Measurements from ENCODE around the gene ZNF282.

DNA sequence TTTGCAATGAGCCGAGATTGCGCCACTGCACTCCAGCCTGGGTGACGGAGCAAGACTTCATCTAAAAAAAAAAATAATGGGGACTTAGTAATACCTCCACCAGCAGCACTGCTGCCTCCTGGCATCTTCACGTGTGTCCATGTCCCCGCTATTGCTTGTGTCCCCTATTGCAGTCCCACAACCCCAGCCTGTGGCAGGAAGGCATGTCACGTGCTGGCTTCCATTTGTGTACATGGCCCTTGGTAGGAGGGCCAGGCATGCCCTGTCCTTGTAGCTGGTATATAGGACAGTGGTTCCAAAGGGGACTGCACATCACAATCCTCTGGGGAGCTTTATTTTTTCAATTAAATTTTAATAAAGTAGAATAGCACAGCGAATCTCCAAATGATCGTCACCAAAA, 72.4 kb downstream of the ZNF282 start:
- TF ChIP-seq OSR1 (CRISPR knock-in tag; IDR thresholded peaks at IDR 0.05) (no peak), ZC3H10 (CRISPR knock-in tag; IDR thresholded peaks at IDR 0.05) (no peak), TCF4 (CRISPR knock-in tag; IDR thresholded peaks at IDR 0.05; ENCODE audit: borderline replicate concordance) (no peak), ZNF565 (CRISPR knock-in tag; conservative IDR thresholded peaks at IDR 0.05; ENCODE audit: low read depth) (no peak), SNAI2 (CRISPR knock-in tag; IDR thresholded peaks at IDR 0.05) (no peak), RARB (CRISPR knock-in tag; IDR thresholded peaks at IDR 0.05) (no peak), ARNTL (CRISPR knock-in tag; IDR thresholded peaks at IDR 0.05; ENCODE audit: borderline replicate concordance, low read depth) (no peak), ESRRG (CRISPR knock-in tag; IDR thresholded peaks at IDR 0.05) (no peak), ISL1 (CRISPR knock-in tag; IDR thresholded peaks at IDR 0.05) (no peak), ZNF70 (CRISPR knock-in tag; IDR thresholded peaks at IDR 0.05) (no peak)
- TF ChIP-seq, protein P1, sequence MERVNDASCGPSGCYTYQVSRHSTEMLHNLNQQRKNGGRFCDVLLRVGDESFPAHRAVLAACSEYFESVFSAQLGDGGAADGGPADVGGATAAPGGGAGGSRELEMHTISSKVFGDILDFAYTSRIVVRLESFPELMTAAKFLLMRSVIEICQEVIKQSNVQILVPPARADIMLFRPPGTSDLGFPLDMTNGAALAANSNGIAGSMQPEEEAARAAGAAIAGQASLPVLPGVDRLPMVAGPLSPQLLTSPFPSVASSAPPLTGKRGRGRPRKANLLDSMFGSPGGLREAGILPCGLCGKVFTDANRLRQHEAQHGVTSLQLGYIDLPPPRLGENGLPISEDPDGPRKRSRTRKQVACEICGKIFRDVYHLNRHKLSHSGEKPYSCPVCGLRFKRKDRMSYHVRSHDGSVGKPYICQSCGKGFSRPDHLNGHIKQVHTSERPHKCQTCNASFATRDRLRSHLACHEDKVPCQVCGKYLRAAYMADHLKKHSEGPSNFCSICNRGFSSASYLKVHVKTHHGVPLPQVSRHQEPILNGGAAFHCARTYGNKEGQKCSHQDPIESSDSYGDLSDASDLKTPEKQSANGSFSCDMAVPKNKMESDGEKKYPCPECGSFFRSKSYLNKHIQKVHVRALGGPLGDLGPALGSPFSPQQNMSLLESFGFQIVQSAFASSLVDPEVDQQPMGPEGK (CRISPR knock-in tag; IDR thresholded peaks at IDR 0.05; ENCODE audit: borderline replicate concordance): no peak
- TF ChIP-seq, protein P2, sequence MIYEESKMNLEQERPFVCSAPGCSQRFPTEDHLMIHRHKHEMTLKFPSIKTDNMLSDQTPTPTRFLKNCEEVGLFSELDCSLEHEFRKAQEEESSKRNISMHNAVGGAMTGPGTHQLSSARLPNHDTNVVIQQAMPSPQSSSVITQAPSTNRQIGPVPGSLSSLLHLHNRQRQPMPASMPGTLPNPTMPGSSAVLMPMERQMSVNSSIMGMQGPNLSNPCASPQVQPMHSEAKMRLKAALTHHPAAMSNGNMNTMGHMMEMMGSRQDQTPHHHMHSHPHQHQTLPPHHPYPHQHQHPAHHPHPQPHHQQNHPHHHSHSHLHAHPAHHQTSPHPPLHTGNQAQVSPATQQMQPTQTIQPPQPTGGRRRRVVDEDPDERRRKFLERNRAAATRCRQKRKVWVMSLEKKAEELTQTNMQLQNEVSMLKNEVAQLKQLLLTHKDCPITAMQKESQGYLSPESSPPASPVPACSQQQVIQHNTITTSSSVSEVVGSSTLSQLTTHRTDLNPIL (CRISPR knock-in tag; IDR thresholded peaks at IDR 0.05; ENCODE audit: low read depth): no peak
- TF ChIP-seq, protein P3, sequence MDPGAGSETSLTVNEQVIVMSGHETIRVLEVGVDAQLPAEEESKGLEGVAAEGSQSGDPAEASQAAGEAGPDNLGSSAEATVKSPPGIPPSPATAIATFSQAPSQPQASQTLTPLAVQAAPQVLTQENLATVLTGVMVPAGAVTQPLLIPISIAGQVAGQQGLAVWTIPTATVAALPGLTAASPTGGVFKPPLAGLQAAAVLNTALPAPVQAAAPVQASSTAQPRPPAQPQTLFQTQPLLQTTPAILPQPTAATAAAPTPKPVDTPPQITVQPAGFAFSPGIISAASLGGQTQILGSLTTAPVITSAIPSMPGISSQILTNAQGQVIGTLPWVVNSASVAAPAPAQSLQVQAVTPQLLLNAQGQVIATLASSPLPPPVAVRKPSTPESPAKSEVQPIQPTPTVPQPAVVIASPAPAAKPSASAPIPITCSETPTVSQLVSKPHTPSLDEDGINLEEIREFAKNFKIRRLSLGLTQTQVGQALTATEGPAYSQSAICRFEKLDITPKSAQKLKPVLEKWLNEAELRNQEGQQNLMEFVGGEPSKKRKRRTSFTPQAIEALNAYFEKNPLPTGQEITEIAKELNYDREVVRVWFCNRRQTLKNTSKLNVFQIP (CRISPR knock-in tag; IDR thresholded peaks at IDR 0.05; ENCODE audit: borderline replicate concordance, low read depth): no peak

All from SK-N-SH treated with all-trans-retinoic acid at 6 μM for 48 hours (cell line).